Measurements from ENCODE around the gene ATP5F1E.

ATP5F1E gene

DNA sequence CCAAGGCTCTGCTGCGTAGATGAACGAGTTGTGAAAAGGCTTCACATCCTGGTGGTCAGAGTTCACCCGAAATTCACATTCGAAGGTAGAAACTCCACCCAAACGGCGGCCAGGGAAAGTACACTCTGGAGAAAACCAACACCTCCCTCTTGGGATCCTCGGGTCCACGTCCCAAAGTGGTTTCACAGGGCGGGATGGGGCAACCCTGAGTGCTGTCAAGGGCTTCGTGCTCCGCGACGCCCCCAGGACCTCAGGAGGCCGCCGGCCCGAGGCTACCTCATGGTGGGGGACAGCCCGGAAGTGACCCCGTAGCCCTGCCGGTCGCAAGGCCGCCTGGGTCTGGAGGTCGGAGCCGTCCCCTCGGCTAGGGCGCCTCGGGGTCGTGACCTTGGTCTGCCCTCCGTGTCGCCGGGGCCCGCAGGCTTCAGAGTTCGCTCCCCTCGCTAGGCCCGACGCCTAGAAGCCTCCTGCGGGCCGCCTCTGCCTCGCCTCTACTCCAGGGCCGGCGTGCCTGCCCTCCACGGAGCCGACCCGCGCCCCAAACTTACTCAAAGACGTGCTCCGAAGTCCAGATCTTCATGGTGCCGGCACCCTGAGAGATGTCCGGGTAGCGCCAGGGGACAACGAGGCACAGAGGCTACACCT is 10.1 kb upstream of the ATP5F1E start, which contains the start of gene PRELID3B:
TSS of gene PRELID3B (minus strand) at position 636 of the 645 bp plus-strand sequence. CDS start at position 580, 56 bp downstream.
- ChIA-PET POLR2A (interaction anchor here (0.6 to 3.6 kb wide), 5 partner anchors 8 to 180 kb away, joined by 3 to 28 read pairs (median 4); partner anchors contain the start of gene ATP5F1E), CTCF (no interaction called here)
- Histone ChIP-seq H3K4me3 (ENCODE audit: low read depth, low read length) (peak within 1 kb of the TSS; percentile 90), H3K36me3 (ENCODE audit: control insufficient read depth in 2 of 2, insufficient read depth in 1 of 2, low read length in 2 of 2) (peaks cover 2 to 29% of the 10 kb centered on the region in 2 experiments; a peak in 2 of 3 replicates), H3K4me1 (ENCODE audit: control insufficient read depth, insufficient read depth, low read length) (peaks cover 2% of the 10 kb centered on the region; the same call in 1 of the 2 replicates), H3K27ac (ENCODE audit: extremely low read depth, low read depth, low read length) (peak within 1 kb of the TSS; percentile 53; the same call in 1 of the 2 replicates), H3K9me3 (ENCODE audit: control insufficient read depth, insufficient read depth, low read depth, low read length) (no peaks in the 10 kb centered on the region)
- TF ChIP-seq ZNF791 (tag by site-specific recombination; IDR thresholded peaks at IDR 0.05) (no peak), ZNF707 (tag by site-specific recombination; IDR thresholded peaks at IDR 0.05) (no peak), SALL2 (tag by site-specific recombination; IDR thresholded peaks at IDR 0.05; ENCODE audit: borderline replicate concordance) (no peak), WT1 (tag by site-specific recombination; IDR thresholded peaks at IDR 0.05) (no peak), ZNF629 (tag by site-specific recombination; IDR thresholded peaks at IDR 0.05) (peak; percentile 18; the same call in 1 of the 2 replicates), ZFP37 (tag by site-specific recombination; IDR thresholded peaks at IDR 0.05) (0 out of 2 replicates have a peak, but pooled peaks have one; percentile 48), ZNF10 (tag by site-specific recombination; IDR thresholded peaks at IDR 0.05) (no peak), ZNF239 (tag by site-specific recombination; IDR thresholded peaks at IDR 0.05) (no peak), ZNF394 (tag by site-specific recombination; IDR thresholded peaks at IDR 0.05; ENCODE audit: borderline replicate concordance) (peak; percentile 26; the same call in 1 of the 2 replicates), ZNF426 (tag by site-specific recombination; IDR thresholded peaks at IDR 0.05) (no peak), EGR2 (tag by site-specific recombination; IDR thresholded peaks at IDR 0.05; ENCODE audit: low read depth) (no peak), SP3 (tag by site-specific recombination; IDR thresholded peaks at IDR 0.05) (peak; percentile 54; the same call in 1 of the 2 replicates), ZNF658 (tag by site-specific recombination; IDR thresholded peaks at IDR 0.05) (no peak), ZNF23 (tag by site-specific recombination; IDR thresholded peaks at IDR 0.05; ENCODE audit: borderline replicate concordance) (no peak), ZNF214 (tag by site-specific recombination; IDR thresholded peaks at IDR 0.05; ENCODE audit: borderline replicate concordance) (no peak), ZBTB20 (tag by site-specific recombination; IDR thresholded peaks at IDR 0.05) (no peak), KLF9 (tag by site-specific recombination; IDR thresholded peaks at IDR 0.05; ENCODE audit: low read depth) (peak; percentile 77)
- TF ChIP-seq, protein P1, sequence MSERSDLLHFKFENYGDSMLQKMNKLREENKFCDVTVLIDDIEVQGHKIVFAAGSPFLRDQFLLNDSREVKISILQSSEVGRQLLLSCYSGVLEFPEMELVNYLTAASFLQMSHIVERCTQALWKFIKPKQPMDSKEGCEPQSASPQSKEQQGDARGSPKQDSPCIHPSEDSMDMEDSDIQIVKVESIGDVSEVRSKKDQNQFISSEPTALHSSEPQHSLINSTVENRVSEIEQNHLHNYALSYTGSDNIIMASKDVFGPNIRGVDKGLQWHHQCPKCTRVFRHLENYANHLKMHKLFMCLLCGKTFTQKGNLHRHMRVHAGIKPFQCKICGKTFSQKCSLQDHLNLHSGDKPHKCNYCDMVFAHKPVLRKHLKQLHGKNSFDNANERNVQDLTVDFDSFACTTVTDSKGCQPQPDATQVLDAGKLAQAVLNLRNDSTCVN (tag by site-specific recombination; optimal IDR thresholded peaks at IDR 0.05) = peak; percentile 53
- TF ChIP-seq, protein P2, sequence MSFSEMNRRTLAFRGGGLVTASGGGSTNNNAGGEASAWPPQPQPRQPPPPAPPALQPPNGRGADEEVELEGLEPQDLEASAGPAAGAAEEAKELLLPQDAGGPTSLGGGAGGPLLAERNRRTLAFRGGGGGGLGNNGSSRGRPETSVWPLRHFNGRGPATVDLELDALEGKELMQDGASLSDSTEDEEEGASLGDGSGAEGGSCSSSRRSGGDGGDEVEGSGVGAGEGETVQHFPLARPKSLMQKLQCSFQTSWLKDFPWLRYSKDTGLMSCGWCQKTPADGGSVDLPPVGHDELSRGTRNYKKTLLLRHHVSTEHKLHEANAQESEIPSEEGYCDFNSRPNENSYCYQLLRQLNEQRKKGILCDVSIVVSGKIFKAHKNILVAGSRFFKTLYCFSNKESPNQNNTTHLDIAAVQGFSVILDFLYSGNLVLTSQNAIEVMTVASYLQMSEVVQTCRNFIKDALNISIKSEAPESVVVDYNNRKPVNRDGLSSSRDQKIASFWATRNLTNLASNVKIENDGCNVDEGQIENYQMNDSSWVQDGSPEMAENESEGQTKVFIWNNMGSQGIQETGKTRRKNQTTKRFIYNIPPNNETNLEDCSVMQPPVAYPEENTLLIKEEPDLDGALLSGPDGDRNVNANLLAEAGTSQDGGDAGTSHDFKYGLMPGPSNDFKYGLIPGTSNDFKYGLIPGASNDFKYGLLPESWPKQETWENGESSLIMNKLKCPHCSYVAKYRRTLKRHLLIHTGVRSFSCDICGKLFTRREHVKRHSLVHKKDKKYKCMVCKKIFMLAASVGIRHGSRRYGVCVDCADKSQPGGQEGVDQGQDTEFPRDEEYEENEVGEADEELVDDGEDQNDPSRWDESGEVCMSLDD (tag by site-specific recombination; IDR thresholded peaks at IDR 0.05) = peak; percentile 86
- TF ChIP-seq, protein P3, sequence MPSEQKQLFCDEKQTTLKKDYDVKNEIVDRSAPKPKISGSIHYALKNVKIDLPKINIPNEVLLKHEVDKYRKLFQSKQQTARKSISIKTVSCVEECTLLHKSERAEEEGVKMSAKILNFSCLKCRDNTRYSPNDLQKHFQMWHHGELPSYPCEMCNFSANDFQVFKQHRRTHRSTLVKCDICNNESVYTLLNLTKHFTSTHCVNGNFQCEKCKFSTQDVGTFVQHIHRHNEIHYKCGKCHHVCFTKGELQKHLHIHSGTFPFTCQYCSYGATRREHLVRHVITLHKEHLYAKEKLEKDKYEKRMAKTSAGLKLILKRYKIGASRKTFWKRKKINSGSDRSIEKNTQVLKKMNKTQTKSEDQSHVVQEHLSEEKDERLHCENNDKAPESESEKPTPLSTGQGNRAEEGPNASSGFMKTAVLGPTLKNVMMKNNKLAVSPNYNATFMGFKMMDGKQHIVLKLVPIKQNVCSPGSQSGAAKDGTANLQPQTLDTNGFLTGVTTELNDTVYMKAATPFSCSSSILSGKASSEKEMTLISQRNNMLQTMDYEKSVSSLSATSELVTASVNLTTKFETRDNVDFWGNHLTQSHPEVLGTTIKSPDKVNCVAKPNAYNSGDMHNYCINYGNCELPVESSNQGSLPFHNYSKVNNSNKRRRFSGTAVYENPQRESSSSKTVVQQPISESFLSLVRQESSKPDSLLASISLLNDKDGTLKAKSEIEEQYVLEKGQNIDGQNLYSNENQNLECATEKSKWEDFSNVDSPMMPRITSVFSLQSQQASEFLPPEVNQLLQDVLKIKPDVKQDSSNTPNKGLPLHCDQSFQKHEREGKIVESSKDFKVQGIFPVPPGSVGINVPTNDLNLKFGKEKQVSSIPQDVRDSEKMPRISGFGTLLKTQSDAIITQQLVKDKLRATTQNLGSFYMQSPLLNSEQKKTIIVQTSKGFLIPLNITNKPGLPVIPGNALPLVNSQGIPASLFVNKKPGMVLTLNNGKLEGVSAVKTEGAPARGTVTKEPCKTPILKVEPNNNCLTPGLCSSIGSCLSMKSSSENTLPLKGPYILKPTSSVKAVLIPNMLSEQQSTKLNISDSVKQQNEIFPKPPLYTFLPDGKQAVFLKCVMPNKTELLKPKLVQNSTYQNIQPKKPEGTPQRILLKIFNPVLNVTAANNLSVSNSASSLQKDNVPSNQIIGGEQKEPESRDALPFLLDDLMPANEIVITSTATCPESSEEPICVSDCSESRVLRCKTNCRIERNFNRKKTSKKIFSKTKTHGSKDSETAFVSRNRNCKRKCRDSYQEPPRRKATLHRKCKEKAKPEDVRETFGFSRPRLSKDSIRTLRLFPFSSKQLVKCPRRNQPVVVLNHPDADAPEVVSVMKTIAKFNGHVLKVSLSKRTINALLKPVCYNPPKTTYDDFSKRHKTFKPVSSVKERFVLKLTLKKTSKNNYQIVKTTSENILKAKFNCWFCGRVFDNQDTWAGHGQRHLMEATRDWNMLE (tag by site-specific recombination; conservative IDR thresholded peaks at IDR 0.05; ENCODE audit: low read depth) = no peak
- TF ChIP-seq, protein P4, sequence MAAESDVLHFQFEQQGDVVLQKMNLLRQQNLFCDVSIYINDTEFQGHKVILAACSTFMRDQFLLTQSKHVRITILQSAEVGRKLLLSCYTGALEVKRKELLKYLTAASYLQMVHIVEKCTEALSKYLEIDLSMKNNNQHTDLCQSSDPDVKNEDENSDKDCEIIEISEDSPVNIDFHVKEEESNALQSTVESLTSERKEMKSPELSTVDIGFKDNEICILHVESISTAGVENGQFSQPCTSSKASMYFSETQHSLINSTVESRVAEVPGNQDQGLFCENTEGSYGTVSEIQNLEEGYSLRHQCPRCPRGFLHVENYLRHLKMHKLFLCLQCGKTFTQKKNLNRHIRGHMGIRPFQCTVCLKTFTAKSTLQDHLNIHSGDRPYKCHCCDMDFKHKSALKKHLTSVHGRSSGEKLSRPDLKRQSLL (tag by site-specific recombination; IDR thresholded peaks at IDR 0.05) = no peak
- TF ChIP-seq, protein P5, sequence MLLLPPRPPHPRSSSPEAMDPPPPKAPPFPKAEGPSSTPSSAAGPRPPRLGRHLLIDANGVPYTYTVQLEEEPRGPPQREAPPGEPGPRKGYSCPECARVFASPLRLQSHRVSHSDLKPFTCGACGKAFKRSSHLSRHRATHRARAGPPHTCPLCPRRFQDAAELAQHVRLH (tag by site-specific recombination; IDR thresholded peaks at IDR 0.05) = no peak
- TF ChIP-seq, protein P6, sequence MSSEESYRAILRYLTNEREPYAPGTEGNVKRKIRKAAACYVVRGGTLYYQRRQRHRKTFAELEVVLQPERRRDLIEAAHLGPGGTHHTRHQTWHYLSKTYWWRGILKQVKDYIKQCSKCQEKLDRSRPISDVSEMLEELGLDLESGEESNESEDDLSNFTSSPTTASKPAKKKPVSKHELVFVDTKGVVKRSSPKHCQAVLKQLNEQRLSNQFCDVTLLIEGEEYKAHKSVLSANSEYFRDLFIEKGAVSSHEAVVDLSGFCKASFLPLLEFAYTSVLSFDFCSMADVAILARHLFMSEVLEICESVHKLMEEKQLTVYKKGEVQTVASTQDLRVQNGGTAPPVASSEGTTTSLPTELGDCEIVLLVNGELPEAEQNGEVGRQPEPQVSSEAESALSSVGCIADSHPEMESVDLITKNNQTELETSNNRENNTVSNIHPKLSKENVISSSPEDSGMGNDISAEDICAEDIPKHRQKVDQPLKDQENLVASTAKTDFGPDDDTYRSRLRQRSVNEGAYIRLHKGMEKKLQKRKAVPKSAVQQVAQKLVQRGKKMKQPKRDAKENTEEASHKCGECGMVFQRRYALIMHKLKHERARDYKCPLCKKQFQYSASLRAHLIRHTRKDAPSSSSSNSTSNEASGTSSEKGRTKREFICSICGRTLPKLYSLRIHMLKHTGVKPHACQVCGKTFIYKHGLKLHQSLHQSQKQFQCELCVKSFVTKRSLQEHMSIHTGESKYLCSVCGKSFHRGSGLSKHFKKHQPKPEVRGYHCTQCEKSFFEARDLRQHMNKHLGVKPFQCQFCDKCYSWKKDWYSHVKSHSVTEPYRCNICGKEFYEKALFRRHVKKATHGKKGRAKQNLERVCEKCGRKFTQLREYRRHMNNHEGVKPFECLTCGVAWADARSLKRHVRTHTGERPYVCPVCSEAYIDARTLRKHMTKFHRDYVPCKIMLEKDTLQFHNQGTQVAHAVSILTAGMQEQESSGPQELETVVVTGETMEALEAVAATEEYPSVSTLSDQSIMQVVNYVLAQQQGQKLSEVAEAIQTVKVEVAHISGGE (tag by site-specific recombination; conservative IDR thresholded peaks at IDR 0.05; ENCODE audit: low read depth) = peak; percentile 37; the same call in 1 of the 2 replicates

Data from HEK293 (cell line).